Stimulated activated CD8-positive, alpha-beta memory T cell treated with anti-CD3 and anti-CD28 coated beads, Interleukin-4, amount 100 ng/mL, for 48 hours (primary cell): ENCODE data around the gene WASL.
"Not testable (repeated sequence)": the region's sequence is repeated elsewhere in the genome, so short reads cannot be mapped to it uniquely, and the experiment has no call there.

ENCODE experiments used
- DNase-seq: peaks from one replicate; pipeline ENCODE4 v3.0.0-alpha.2; 2020

The WASL gene

GRCh38 chr7:123748734-123749536, at the start of gene WASL:
Gene WASL, minus strand, starts transcription at chr7:123749003. Its CDS starts 269 bp downstream, at chr7:123748734.
- DNase-seq: peak; percentile 91

- DNase-seq: no peak
Observed at GRCh38 chr7:123797673-123798531, 49.1 kb upstream of the WASL start.

- DNase-seq: no peak
Observed at GRCh38 chr7:123796568-123796967, 47.8 kb upstream of the WASL start.

GRCh38 chr7:123795917-123796316, 47.1 kb upstream of the WASL start:
- no peak for DNase-seq

- not testable (repeated sequence) for DNase-seq
Observed at GRCh38 chr7:123795116-123795515, 46.3 kb upstream of the WASL start.

- DNase-seq: no peak
Observed at GRCh38 chr7:123792547-123792946, 43.7 kb upstream of the WASL start.

- DNase-seq: no peak
Observed at GRCh38 chr7:123791001-123791400, 42.2 kb upstream of the WASL start.

- DNase-seq: no peak
Observed at GRCh38 chr7:123789817-123790216, 41.0 kb upstream of the WASL start.

- no peak for DNase-seq
Observed at GRCh38 chr7:123789206-123789784, 40.5 kb upstream of the WASL start.

- DNase-seq: no peak
Observed at GRCh38 chr7:123788584-123788983, 39.8 kb upstream of the WASL start.

- no peak for DNase-seq
Observed at GRCh38 chr7:123787220-123788007, 38.6 kb upstream of the WASL start.

- no peak for DNase-seq
Observed at GRCh38 chr7:123784263-123784662, 35.5 kb upstream of the WASL start.

- DNase-seq: no peak
Observed at GRCh38 chr7:123783820-123784219, 35.0 kb upstream of the WASL start.

- DNase-seq: no peak
Observed at GRCh38 chr7:123782071-123782798, 33.4 kb upstream of the WASL start.

- DNase-seq: not testable (repeated sequence)
Observed at GRCh38 chr7:123780472-123780871, 31.7 kb upstream of the WASL start.

- no peak for DNase-seq
Observed at GRCh38 chr7:123774496-123774895, 25.7 kb upstream of the WASL start.

- no peak for DNase-seq
Observed at GRCh38 chr7:123773481-123773880, 24.7 kb upstream of the WASL start.

- DNase-seq: no peak
Observed at GRCh38 chr7:123772652-123773051, 23.8 kb upstream of the WASL start.

- no peak for DNase-seq
Observed at GRCh38 chr7:123771846-123772245, 23.0 kb upstream of the WASL start.

- DNase-seq: no peak
Observed at GRCh38 chr7:123771256-123771655, 22.5 kb upstream of the WASL start.

GRCh38 chr7:123770378-123770777, 21.6 kb upstream of the WASL start:
- no peak for DNase-seq

- DNase-seq: no peak
Observed at GRCh38 chr7:123769371-123769770, 20.6 kb upstream of the WASL start.
